Epithelial cell of proximal tubule (primary cell): ENCODE data around the gene ENDOD1. TPM values are rescaled to one million over a fixed set of nuclear protein-coding genes. Genes with fewer than 3 reads are reported as not detected.

Experiments used
- DNase-seq: peaks from one replicate; pipeline ENCODE4 v3.0.0-alpha.2; 2011; ENCODE audit warnings: low read depth
- H3K4me3 ChIP-seq: 2 replicates; pipeline ENCODE4 v1.5.1; 2011; ENCODE audit warnings: low read depth, mild to moderate bottlenecking, low read length
- CTCF ChIP-seq: conservative IDR thresholded peaks from 2 replicates; pipeline ENCODE4 v1.5.1; 2012; ENCODE audit warnings: low read depth, mild to moderate bottlenecking, low read length
- total RNA-seq: library from RNA; depleted of rRNA; stranded (reverse); fragments of >200 nt; gene quantifications from 2 replicates; pipeline ENCODE4 v1.2.3, GENCODE V29; 2015

The ENDOD1 gene
- total RNA-seq, 1 donor from 2014 or later, result 36.6 TPM

DNA sequence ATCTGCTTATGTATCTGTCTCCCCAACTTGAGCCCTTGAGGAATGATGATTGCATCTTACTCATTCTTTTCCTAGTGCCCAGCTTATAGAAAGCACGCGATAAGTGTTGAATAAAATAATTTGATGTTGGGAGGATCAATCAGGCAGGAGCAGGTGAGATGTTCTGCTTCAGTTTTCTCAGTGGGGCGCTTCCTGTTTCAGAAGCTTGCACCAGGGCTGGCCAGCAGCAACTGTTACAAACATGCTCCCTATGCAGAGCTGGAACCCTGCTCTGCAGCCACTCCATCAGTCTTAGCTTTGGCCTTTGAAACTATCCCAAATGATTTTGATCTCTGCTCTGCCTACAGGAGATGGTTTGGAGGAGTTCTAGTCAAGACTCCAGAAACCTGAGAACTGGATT, 3.9 kb downstream of the ENDOD1 start:
- H3K4me3 ChIP-seq, result no peak overlapping the region
- DNase-seq, result no peak

DNA sequence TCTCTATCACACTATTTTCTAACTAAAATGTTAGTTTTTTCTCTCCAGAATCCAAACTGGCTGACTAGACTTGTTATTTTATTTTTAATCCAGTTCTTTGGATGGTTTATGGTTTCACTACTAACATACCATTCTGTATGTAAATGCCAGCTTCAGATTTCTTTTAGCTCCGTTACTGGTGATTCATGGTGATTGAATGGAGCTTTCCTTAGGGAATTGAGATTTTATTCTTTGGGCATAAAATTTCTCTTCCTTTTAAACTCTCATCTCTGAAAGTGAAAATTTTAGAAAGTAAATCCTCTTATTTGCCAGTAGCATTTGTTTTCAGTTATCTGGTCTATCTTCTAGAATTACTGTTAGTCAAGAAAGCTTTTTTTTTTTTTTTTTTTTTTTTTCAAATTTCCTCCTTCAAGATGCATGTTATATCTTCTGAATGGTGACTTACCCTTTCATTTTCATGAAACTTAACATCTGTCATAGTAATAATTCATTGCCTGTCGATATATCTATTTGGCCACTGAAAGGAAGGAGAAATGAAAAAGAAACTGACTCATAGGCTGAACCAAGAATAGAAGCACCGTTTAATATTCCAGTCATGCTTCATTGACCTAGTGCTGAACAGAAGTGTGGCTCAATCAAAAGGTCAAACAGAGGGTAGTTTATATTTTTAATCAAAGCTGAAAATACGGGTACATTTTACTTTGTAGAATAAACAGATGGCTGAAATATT, 6.4 kb downstream of the ENDOD1 start:
- no peak for DNase-seq
- TF ChIP-seq CTCF, result no peak
- H3K4me3 ChIP-seq, result no peak overlapping the region

More for the DNA sequence above, 3.9 kb downstream of the ENDOD1 start:
- TF ChIP-seq CTCF, result no peak

GRCh38 chr11:95097209-95097608, 7.6 kb downstream of the ENDOD1 start:
- no peak for TF ChIP-seq CTCF
- DNase-seq, result no peak
- no peak overlapping the region for H3K4me3 ChIP-seq

GRCh38 chr11:95098826-95099225, 9.2 kb downstream of the ENDOD1 start:
- no peak overlapping the region for H3K4me3 ChIP-seq
- TF ChIP-seq CTCF, result no peak
- no peak for DNase-seq

GRCh38 chr11:95100191-95100648, 10.6 kb downstream of the ENDOD1 start:
- no peak overlapping the region for H3K4me3 ChIP-seq
- no peak for DNase-seq
- no peak for TF ChIP-seq CTCF

DNA sequence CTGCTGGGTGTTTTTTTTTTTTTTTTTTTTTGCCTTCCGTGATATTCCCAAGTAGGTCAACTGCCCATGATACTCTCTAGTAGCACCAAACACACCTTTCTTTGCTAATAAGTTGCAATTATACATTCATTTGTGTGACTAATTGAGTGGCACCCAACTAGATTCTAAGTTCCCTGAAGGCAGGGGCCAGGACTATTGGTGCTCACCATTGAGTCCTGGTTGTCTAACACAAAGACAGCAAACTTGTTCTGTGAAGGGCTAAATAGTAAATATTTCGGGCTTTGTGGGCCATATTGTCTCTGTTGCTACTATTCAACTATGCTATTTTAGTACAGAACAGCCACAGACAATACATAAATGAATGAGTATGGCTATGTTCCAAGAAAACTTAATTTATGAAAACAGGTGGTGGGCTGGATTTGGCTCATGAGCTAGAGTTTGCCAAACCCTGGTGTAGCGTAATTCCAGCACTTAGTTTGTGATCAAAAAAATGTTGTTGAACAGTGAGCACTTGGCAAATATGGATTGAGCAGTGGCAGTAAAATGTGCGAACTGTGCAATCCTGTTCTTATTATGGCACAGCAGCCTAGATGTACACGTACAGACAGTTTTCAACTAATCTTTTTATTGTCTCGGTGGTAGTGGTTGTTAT, 11.3 kb downstream of the ENDOD1 start:
- DNase-seq, result no peak
- H3K4me3 ChIP-seq, result no peak overlapping the region
- TF ChIP-seq CTCF, result no peak

DNA sequence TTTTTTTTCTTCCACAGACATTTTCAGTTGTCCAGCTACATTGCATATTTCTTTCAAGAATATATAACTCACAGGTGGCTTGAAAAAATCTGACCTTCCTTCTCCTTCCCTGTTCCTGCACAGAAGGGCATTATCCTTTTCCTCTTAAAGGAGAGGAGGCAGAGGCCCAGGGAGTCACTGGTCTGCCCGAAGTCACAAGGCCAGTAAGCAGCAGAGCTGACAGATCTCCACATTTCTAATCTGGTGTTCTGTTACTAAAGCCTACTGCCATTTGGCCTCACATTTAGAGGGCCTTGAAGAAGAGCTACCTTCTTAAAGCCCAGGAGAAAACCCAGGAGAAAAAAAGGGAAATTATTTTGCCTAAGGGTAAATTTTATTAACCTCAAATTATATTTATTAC, 12.3 kb downstream of the ENDOD1 start:
- TF ChIP-seq CTCF, result no peak
- no peak for DNase-seq
- H3K4me3 ChIP-seq, result no peak overlapping the region
